Keratinocyte (primary cell): Measurements from ENCODE around the gene LRRC70. TPM values are rescaled to one million over a fixed set of nuclear protein-coding genes. Genes with fewer than 3 reads are reported as not detected.

ENCODE experiments used
- DNase-seq: peaks from one replicate; pipeline ENCODE4 v3.0.0-alpha.2; 2011; ENCODE audit warnings: low read depth, missing footprints, low spot score
- FAIRE-seq: peaks from 2 replicates; lab custom pipeline; 2011; peaks lifted over from hg19 to GRCh38; lab: Jason Lieb, UNC
- H2AFZ ChIP-seq: 2 replicates; pipeline ENCODE4 v1.6.0; 2012; ENCODE audit warnings: low read length, control low read depth, inconsistent platforms; ENCODE audit not compliant: control insufficient read depth
- H3K27ac ChIP-seq: 2 replicates; pipeline ENCODE4 v1.5.1; 2011; ENCODE audit warnings: low read length; ENCODE audit not compliant: control insufficient read depth, insufficient read depth
- H3K27me3 ChIP-seq: 3 replicates; pipeline ENCODE4 v1.6.0; 2011; ENCODE audit warnings: low read length; ENCODE audit not compliant: control insufficient read depth, insufficient read depth; ENCODE audit errors: extremely low read depth
- H3K36me3 ChIP-seq, 2 experiments: 2 replicates in 1 of 2; 3 replicates in 1 of 2; pipeline ENCODE4 v1.5.1; 2011; ENCODE audit warnings: low read length in 2 of 2, mild to moderate bottlenecking in 1 of 2; ENCODE audit not compliant: control insufficient read depth in 2 of 2, insufficient read depth in 2 of 2; ENCODE audit errors: extremely low read depth in 1 of 2
- H3K4me1 ChIP-seq: 3 replicates; pipeline ENCODE4 v1.5.1; 2011; ENCODE audit warnings: low read length; ENCODE audit not compliant: control insufficient read depth, insufficient read depth; ENCODE audit errors: extremely low read depth
- H3K4me2 ChIP-seq: 3 replicates; pipeline ENCODE4 v1.6.0; 2011; ENCODE audit warnings: low read depth, low read length; ENCODE audit not compliant: control insufficient read depth, insufficient read depth; ENCODE audit errors: extremely low read depth
- H3K4me3 ChIP-seq, 3 experiments: fragments of 200-600 bp in 1 of 3; sonication (generic) in 1 of 3; 2 replicates in 2 of 3; 3 replicates in 1 of 3; pipeline ENCODE4 v1.5.1; 2011 to 2016; ENCODE audit warnings: low read length in 3 of 3, mild to moderate bottlenecking in 3 of 3, control low read depth in 2 of 3, inconsistent platforms in 1 of 3, low read depth in 1 of 3, mixed read lengths in 1 of 3, mixed run types in 1 of 3, moderate library complexity in 1 of 3; ENCODE audit not compliant: control insufficient read depth in 2 of 3, insufficient read depth in 2 of 3; ENCODE audit errors: extremely low read depth in 1 of 3
- H3K79me2 ChIP-seq: 2 replicates; pipeline ENCODE4 v1.6.0; 2012; ENCODE audit warnings: low read length; ENCODE audit not compliant: control insufficient read depth, insufficient read depth
- H3K9ac ChIP-seq: 3 replicates; pipeline ENCODE4 v1.6.0; 2011; ENCODE audit warnings: low read length; ENCODE audit not compliant: control insufficient read depth, insufficient read depth; ENCODE audit errors: extremely low read depth
- H3K9me1 ChIP-seq: 3 replicates; pipeline ENCODE4 v1.6.0; 2011; ENCODE audit warnings: low read length; ENCODE audit not compliant: control insufficient read depth, insufficient read depth; ENCODE audit errors: extremely low read depth
- H3K9me3 ChIP-seq: 2 replicates; pipeline ENCODE4 v1.5.1; 2012; ENCODE audit warnings: low read depth, low read length; ENCODE audit not compliant: control insufficient read depth
- H4K20me1 ChIP-seq: 3 replicates; pipeline ENCODE4 v1.6.0; 2011; ENCODE audit warnings: low read length; ENCODE audit not compliant: control insufficient read depth, insufficient read depth; ENCODE audit errors: extremely low read depth
- EZH2 ChIP-seq: IDR thresholded peaks from one replicate; pipeline ENCODE4 v1.6.1; 2012; ENCODE audit warnings: inconsistent platforms, mild to moderate bottlenecking, low read length, moderate library complexity
- dilution Hi-C: fragments of 300-500 bp; cut with MboI; formaldehyde crosslinking; loops from one replicate; pipeline ENCODE4 v1.7.0; 2020; ENCODE audit warnings: low sequenced_read_pairs; ENCODE audit not compliant: extremely low pct_ligation_motif_present
- polyA plus RNA-seq, 5 experiments: library from polyadenylated mRNA; depleted of rRNA in 3 of 5; stranded (reverse) in 3 of 5; stranded (forward) in 1 of 5; unstranded in 1 of 5; fragments of >200 nt; gene quantifications; 1 replicate in 1 of 5; 2 replicates in 3 of 5; 3 replicates in 1 of 5; pipeline versions ENCODE4 v1.2.1 to v1.2.3, GENCODE V29; 2011 to 2012; ENCODE audit warnings: missing spikeins in 2 of 5, low read depth in 1 of 5, low replicate concordance in 1 of 5
- TF ChIP-seq, protein P1 (sequence below), 3 experiments: IDR thresholded peaks in 1 of 3; conservative IDR thresholded peaks in 1 of 3; optimal IDR thresholded peaks in 1 of 3; 2 replicates in 2 of 3; 3 replicates in 1 of 3; pipeline versions ENCODE3 to v1.5.1; 2011; ENCODE audit warnings: low read length in 3 of 3, mild to moderate bottlenecking in 3 of 3, moderate library complexity in 2 of 3, control low read depth in 1 of 3, inconsistent platforms in 1 of 3; ENCODE audit not compliant: insufficient read depth in 2 of 3; ENCODE audit errors: extremely low read depth in 1 of 3

Gene LRRC70
- polyA plus RNA-seq, 1 donor (not counting 4 experiments of a cell fraction or from before 2014, with no cell fraction given) = 0.34 TPM

- H3K9me3 ChIP-seq = no peaks in the 10 kb centered on the region
- TF ChIP-seq, protein P1, sequence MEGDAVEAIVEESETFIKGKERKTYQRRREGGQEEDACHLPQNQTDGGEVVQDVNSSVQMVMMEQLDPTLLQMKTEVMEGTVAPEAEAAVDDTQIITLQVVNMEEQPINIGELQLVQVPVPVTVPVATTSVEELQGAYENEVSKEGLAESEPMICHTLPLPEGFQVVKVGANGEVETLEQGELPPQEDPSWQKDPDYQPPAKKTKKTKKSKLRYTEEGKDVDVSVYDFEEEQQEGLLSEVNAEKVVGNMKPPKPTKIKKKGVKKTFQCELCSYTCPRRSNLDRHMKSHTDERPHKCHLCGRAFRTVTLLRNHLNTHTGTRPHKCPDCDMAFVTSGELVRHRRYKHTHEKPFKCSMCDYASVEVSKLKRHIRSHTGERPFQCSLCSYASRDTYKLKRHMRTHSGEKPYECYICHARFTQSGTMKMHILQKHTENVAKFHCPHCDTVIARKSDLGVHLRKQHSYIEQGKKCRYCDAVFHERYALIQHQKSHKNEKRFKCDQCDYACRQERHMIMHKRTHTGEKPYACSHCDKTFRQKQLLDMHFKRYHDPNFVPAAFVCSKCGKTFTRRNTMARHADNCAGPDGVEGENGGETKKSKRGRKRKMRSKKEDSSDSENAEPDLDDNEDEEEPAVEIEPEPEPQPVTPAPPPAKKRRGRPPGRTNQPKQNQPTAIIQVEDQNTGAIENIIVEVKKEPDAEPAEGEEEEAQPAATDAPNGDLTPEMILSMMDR (optimal IDR thresholded peaks at IDR 0.05 in 1 of 3, IDR thresholded peaks at IDR 0.05 in 1 of 3, conservative IDR thresholded peaks at IDR 0.05 in 1 of 3; ENCODE audit: extremely low read depth in 1 of 3, insufficient read depth in 2 of 3, low read length in 3 of 3) = no peak
- TF ChIP-seq EZH2 = no peak
- H3K27me3 ChIP-seq = no peaks in the 10 kb centered on the region
- FAIRE-seq (no peak), DNase-seq (no peak)
- no peak overlapping the region for H3K9ac ChIP-seq
- no peak overlapping the region for H3K4me2 ChIP-seq
- H3K4me1 ChIP-seq = no peaks in the 10 kb centered on the region
- H3K79me2 ChIP-seq = no peaks in the 10 kb centered on the region
- H4K20me1 ChIP-seq = no peaks in the 10 kb centered on the region
- H3K4me3 ChIP-seq = no peak overlapping the region
- no peak overlapping the region for H3K27ac ChIP-seq
- dilution Hi-C loops = no loop called here
- H2AFZ ChIP-seq = no peak overlapping the region
- no peaks in the 10 kb centered on the region for H3K36me3 ChIP-seq
- no peaks in the 10 kb centered on the region for H3K9me1 ChIP-seq
Measured at GRCh38 chr5:62579761-62580160, 1.1 kb downstream of the LRRC70 start.

GRCh38 chr5:62581836-62582597, 3.4 kb downstream of the LRRC70 start:
- TF ChIP-seq EZH2 = no peak
- TF ChIP-seq, protein P1 (optimal IDR thresholded peaks at IDR 0.05 in 1 of 3, IDR thresholded peaks at IDR 0.05 in 1 of 3, conservative IDR thresholded peaks at IDR 0.05 in 1 of 3; ENCODE audit: extremely low read depth in 1 of 3, insufficient read depth in 2 of 3, low read length in 3 of 3) = no peak
- no peaks in the 10 kb centered on the region for H3K9me1 ChIP-seq
- no peak overlapping the region for H3K27ac ChIP-seq
- no peaks in the 10 kb centered on the region for H3K27me3 ChIP-seq
- no peaks in the 10 kb centered on the region for H3K36me3 ChIP-seq
- no peaks in the 10 kb centered on the region for H3K9me3 ChIP-seq
- no peak overlapping the region for H3K9ac ChIP-seq
- H3K4me1 ChIP-seq = no peaks in the 10 kb centered on the region
- H3K4me2 ChIP-seq = no peak overlapping the region
- DNase-seq = no peak
- dilution Hi-C loops = no loop called here
- no peak overlapping the region for H2AFZ ChIP-seq
- no peak for FAIRE-seq
- H4K20me1 ChIP-seq = no peaks in the 10 kb centered on the region
- H3K79me2 ChIP-seq = no peaks in the 10 kb centered on the region
- no peak overlapping the region for H3K4me3 ChIP-seq
